Neuron (in vitro differentiated cells): ENCODE measurements around the gene UQCRFS1.
"Not testable (repeated sequence)": the region's sequence is repeated elsewhere in the genome, so short reads cannot be mapped to it uniquely, and the experiment has no call there.

Source experiments
- H2AFZ ChIP-seq: one replicate; pipeline ENCODE4 v1.6.1; 2013; ENCODE audit warnings: low read depth, mild to moderate bottlenecking, inconsistent platforms, low read length, moderate library complexity
- H3K27me3 ChIP-seq: one replicate; pipeline ENCODE4 v1.6.1; 2013; ENCODE audit warnings: low read length; ENCODE audit not compliant: insufficient read depth
- H3K36me3 ChIP-seq: one replicate; pipeline ENCODE4 v1.6.1; 2013; ENCODE audit warnings: low read length; ENCODE audit not compliant: insufficient read depth
- H3K4me1 ChIP-seq: one replicate; pipeline ENCODE4 v1.6.1; 2013; ENCODE audit warnings: low read length; ENCODE audit not compliant: insufficient read depth
- H3K4me3 ChIP-seq: 2 replicates; pipeline ENCODE4 v1.5.1; 2013; ENCODE audit warnings: mild to moderate bottlenecking, low read length, moderate library complexity
- H3K9me3 ChIP-seq: one replicate; pipeline ENCODE4 v1.6.1; 2013; ENCODE audit warnings: low read length

UQCRFS1 gene

DNA sequence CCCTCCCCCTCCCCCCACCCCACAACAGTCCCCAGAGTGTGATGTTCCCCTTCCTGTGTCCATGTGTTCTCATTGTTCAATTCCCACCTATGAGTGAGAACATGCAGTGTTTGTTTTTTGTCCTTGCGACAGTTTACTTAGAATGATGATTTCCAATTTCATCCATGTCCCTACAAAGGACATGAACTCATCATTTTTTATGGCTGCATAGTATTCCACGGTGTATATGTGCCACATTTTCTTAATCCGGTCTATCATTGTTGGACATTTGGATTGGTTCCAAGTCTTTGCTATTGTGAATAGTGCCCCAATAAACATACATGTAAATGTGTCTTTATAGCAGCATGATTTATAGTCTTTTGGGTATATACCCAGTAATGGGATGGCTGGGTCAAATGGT is 2.4 kb downstream of the UQCRFS1 start:
- peaks cover 13% of the 10 kb centered on the region for H3K4me1 ChIP-seq
- H3K9me3 ChIP-seq, H2AFZ ChIP-seq, H3K4me3 ChIP-seq, H3K27me3 ChIP-seq: not testable (repeated sequence)
- peaks cover 21% of the 10 kb centered on the region for H3K36me3 ChIP-seq

DNA sequence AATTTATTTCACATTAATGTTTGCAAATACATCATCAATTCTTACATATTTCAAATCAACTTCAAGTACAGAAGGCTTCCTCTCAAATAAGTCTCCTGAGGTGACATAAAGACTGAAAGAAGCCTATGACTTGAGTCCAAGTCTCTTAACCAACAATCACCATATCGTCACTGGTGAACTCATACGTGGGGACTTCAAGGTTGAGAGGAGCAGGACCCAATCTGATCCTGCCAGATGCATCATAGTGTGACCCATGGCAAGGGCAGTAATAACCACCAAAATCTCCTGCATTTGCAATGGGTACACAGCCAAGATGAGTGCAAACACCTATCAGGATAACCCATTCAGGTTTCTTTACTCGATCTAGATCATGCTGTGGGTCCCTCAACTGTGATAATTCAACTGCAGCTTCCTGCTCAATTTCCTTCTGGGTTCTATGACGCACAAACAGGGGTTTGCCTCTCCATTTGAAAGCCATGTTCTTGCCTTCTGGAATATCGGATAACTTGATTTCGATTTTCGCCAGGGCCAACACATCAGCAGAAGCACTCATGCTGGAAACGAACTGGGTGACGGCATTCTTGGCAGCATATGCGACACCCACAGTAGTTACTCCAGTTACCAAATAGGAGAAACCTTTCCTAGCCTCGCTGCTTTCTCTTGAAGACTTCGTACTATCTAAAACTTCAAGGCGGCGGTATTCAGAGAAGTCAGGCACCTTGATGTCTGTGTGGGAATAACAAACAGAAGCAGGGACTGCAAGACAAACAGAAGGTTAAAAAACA is 5.4 kb downstream of the UQCRFS1 start:
- H2AFZ ChIP-seq, H3K4me1 ChIP-seq, H3K27me3 ChIP-seq, H3K4me3 ChIP-seq, H3K9me3 ChIP-seq: not testable (repeated sequence)
- H3K36me3 ChIP-seq, result peaks cover 23% of the 10 kb centered on the region

DNA sequence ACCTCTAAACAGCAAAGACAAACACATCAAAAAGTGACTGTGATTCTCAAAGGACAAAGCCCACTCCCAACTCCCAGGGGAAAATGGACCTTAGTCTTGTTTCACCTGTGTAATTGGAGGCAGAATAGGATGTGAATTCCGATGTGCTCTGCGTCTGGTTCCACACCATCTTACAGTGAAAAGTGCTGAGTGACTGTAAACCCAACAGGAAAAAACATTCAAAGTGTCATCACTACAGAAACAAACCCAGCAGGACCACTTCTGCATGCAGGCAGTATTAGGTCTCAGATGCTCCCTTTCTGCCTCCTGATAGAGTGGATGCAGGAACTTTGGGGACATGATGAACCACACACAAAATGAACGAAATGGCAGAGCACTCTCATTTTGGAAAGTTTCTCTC is 6.5 kb downstream of the UQCRFS1 start:
- no peak overlapping the region for H3K4me3 ChIP-seq
- no peaks in the 10 kb centered on the region for H3K27me3 ChIP-seq
- H3K4me1 ChIP-seq, result peaks cover 1% of the 10 kb centered on the region
- peaks cover 3% of the 10 kb centered on the region for H3K9me3 ChIP-seq
- H3K36me3 ChIP-seq, result peaks cover 23% of the 10 kb centered on the region
- no peak overlapping the region for H2AFZ ChIP-seq

DNA sequence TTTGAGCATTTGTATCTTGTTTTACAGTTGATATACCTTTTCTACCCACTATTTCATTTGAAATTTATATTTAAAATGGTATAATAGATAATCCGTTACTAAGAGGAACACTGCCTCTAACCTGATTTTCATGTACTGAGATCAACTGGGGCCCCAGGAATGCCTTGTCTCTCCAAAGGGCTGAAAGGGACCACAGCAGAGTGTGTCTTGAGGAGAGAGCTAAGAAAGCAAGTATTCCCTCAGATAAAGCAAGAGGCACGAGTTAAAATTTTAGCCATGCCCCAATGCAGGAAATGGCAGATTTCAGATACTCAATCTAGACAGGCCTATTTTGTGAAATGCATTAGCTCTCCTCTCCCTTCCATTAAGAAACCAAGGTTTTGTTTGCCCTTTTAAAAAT is 10.7 kb downstream of the UQCRFS1 start:
- Histone ChIP-seq H3K4me3 (no peak overlapping the region), H3K9me3 (no peaks in the 10 kb centered on the region), H3K4me1 (no peaks in the 10 kb centered on the region), H3K27me3 (no peaks in the 10 kb centered on the region), H3K36me3 (peaks cover 16% of the 10 kb centered on the region), H2AFZ (no peak overlapping the region)

DNA sequence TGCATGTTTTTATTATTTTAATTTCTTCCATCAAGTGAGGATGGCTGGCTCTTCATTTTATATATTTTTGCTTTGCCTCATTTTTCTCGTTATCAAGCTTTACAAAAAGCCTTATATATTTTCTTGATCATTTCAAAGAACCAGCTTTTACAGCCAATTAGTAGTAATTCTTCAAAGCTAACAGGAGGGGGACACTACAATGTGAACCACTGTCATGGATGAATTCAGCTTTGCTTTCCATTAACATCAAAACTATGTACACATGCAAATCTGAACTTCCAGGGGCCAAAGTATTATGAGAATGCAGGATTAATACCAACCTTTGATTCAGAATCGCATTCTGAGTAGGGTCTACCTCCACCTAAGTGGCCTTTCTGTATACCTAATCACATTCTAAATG is 11.1 kb downstream of the UQCRFS1 start:
- Histone ChIP-seq H3K4me3 (no peak overlapping the region), H3K9me3 (no peaks in the 10 kb centered on the region), H3K36me3 (peaks cover 13% of the 10 kb centered on the region), H3K4me1 (no peaks in the 10 kb centered on the region), H3K27me3 (no peaks in the 10 kb centered on the region), H2AFZ (no peak overlapping the region)

DNA sequence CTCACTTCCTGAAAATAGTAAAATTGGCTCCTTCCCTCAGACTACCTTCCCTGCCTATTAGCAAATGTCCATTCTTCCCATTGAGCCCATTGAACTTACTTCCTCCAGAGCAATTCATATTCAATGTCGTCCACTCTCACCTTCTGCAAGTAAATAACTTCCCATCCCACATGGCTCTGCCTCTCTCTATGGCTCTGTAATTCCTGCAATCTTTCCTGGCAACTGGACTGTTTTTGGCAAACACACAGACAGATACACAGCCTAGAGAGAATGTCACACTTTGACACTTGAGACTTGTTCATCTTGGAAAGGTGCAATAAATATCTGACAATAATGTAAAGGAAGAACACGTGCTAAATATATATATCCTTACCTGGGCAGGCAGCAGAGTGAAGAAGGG is 18.3 kb downstream of the UQCRFS1 start:
- H3K27me3 ChIP-seq, result peaks cover 4% of the 10 kb centered on the region

DNA sequence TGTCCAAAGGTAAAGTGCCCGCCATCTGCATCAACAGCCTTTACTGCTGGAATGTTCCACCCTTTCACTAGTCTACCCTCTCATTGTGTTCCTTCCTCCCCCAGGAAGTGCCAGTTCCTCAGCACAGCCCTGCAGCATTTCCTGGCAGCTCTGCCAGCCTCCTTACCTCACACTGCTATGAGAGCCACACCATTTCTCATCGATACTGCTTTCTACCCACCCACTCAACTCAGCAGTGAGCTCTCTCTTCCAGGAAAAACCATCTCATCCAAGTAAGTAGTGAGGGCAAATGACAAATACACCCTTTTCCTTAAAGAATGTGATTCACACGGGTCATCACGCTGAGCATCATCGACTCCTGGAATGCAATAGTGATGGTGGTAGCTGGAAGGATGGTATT is 19.8 kb downstream of the UQCRFS1 start:
- H3K4me3 ChIP-seq, result no peak overlapping the region
- no peak overlapping the region for H2AFZ ChIP-seq
- H3K36me3 ChIP-seq, result no peaks in the 10 kb centered on the region
- peaks cover 4% of the 10 kb centered on the region for H3K27me3 ChIP-seq
- H3K9me3 ChIP-seq, result no peaks in the 10 kb centered on the region
- no peaks in the 10 kb centered on the region for H3K4me1 ChIP-seq

More for the DNA sequence above, 18.3 kb downstream of the UQCRFS1 start:
- Histone ChIP-seq H3K4me1 (no peaks in the 10 kb centered on the region), H3K36me3 (no peaks in the 10 kb centered on the region), H3K4me3 (no peak overlapping the region), H3K9me3 (no peaks in the 10 kb centered on the region), H2AFZ (no peak overlapping the region)

DNA sequence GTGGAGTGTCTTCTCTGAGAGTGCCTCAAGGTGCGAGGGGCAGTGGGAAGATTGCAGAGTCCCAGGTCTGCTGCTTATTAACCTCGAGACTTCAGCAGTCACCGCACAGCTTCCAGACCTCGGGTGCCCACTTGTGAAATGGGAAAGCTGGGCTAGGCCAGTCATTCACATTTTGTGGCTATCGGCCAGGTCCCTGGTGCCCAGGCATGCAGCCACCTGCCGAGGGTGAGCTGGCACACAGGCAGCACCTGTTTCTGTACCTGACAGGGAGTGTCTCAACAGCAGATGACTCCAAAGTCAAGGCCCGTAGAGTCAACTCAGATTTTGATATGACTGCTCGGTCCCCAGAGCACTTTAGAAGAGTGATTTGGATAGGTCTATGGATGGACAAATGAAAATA is 21.9 kb downstream of the UQCRFS1 start:
- no peaks in the 10 kb centered on the region for H3K9me3 ChIP-seq
- H2AFZ ChIP-seq, result no peak overlapping the region
- no peak overlapping the region for H3K4me3 ChIP-seq
- no peaks in the 10 kb centered on the region for H3K4me1 ChIP-seq
- no peaks in the 10 kb centered on the region for H3K36me3 ChIP-seq
- peaks cover 4% of the 10 kb centered on the region for H3K27me3 ChIP-seq

DNA sequence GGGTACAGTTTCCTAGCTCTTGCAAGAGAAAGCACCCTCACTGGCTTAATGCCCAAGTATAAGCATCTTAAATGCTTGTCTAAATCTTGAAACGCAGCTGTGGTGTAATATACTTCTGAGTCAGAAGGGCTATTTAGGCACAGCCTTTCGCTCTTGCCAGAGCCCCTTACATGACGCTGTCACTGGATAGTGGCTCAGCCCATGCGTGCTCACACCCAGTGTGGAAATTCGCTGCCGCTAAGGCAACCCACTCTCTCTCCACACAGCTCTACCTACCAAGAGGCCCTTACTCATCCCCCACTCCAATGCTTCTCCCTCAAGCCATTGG is 24.0 kb downstream of the UQCRFS1 start:
- Histone ChIP-seq H3K36me3 (no peaks in the 10 kb centered on the region), H2AFZ (no peak overlapping the region), H3K27me3 (no peaks in the 10 kb centered on the region), H3K4me3 (no peak overlapping the region), H3K4me1 (no peaks in the 10 kb centered on the region), H3K9me3 (no peaks in the 10 kb centered on the region)

DNA sequence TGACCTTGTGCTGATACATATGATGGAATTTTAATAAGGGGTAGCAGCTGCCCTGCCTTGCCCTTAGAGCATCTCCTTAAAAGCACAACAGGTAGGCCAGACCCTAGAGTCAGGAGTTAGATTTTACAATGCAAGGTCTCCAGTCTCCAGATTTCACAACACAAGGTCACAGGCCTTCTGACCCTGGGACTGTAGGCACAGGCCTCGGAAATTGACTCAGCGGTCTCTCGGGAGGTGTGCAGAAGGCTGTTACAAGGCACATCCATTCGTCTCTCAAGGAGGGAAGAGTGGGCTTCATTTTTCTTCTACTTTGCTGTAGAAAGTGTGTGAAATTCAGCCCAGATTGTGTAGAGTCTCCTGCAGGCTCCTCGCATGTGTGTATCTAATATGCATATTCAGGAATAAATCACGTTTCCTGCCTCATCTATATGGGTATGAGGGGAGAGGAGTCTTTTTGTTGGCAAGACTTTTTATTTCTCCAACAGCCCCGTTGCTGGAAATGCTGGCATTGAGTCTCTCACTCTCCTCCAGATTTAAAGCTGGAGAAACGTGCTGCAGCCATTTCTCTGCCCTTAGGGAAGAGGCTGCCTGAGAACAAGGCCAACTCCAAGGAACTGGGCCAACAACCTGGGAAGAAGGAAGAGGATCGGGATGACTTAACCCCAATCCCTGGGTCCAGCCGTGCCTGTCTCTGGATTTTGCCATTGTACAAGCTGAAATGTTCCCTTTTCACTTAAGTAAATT is 24.5 kb downstream of the UQCRFS1 start:
- Histone ChIP-seq H3K4me3 (no peak overlapping the region), H3K27me3 (no peaks in the 10 kb centered on the region), H3K4me1 (no peaks in the 10 kb centered on the region), H3K9me3 (no peaks in the 10 kb centered on the region), H2AFZ (no peak overlapping the region), H3K36me3 (no peaks in the 10 kb centered on the region)

DNA sequence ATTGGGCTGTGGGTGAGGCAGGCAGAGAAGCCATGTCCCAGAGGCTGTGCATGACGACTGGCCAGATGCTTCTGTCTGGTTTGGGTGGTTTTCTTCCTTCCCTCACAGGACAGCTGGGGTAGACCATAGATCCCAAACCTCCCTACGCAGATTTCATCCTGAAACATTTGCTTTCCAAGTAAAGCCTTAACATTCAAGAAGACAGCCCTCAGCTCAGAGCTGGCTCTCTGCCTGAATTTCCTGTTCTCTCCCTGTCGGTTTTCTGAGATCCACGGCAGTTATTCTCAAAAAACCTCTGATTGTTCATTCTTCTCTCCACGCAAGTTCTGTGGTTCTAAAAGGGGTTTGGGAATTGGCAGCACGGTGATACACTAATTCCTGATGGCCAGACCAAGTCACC is 25.3 kb downstream of the UQCRFS1 start:
- Histone ChIP-seq H3K4me3 (no peak overlapping the region), H3K36me3 (no peaks in the 10 kb centered on the region), H3K27me3 (no peaks in the 10 kb centered on the region), H3K9me3 (no peaks in the 10 kb centered on the region), H3K4me1 (no peaks in the 10 kb centered on the region), H2AFZ (no peak overlapping the region)

DNA sequence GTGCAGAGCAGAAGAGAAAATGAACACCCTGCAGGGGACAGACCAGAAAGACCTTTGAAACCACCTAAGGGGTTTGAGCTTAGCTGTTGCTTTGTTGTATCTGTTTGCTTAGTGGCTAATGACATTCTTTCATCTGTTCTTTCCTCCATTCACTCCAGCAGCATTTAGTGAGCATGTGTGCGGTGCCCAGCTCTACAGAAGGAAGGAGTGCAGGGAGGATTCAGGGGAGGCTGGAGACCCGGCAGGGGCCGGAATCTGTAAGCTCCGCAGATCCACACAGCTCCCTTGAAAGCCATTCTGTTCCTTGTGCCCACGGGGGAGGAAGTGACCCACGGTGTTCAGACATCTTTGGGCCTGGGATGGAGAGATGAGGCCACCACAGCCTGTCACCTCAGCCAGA is 27.5 kb downstream of the UQCRFS1 start:
- Histone ChIP-seq H3K27me3 (no peaks in the 10 kb centered on the region), H3K4me1 (no peaks in the 10 kb centered on the region), H3K9me3 (no peaks in the 10 kb centered on the region), H3K4me3 (no peak overlapping the region), H2AFZ (no peak overlapping the region), H3K36me3 (no peaks in the 10 kb centered on the region)

DNA sequence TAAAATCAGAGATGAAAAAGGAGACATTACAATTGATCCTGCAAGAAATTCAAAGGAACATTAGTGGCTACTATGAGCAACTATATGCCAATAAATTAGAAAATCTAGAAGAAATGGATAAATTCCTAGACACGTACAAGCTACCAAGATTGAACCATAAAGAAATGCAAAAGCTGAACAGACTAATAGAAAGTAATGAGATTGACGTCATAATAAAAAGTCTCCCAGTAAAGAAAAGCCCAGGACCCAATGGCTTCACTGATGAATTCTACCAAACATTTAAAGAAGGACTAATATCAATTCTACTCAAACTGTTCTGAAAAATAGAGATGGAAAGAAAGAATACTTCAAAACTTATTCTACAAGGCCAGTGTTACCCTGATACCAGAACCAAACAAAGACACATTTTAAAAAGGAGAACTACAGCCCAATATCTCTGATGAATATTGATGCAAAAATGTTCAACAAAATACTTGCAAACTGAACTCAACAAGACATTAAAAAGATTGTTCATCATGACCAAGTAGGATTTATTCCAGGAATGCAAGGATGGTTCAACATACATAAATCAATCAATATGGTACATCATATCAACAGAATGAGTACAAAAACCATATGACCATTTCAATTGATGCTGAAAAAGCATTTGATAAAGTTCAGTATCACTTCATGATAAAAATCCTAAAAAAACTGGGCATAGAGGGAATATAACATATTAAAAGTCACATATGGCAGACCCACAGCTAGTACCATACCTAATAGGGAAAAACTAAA is 35.8 kb downstream of the UQCRFS1 start:
- no peaks in the 10 kb centered on the region for H3K4me1 ChIP-seq
- H3K9me3 ChIP-seq, result no peaks in the 10 kb centered on the region
- no peak overlapping the region for H2AFZ ChIP-seq
- H3K27me3 ChIP-seq, result no peaks in the 10 kb centered on the region
- no peak overlapping the region for H3K4me3 ChIP-seq
- H3K36me3 ChIP-seq, result no peaks in the 10 kb centered on the region
